GM21723 (cell line): ENCODE data around the gene SUFU.
A peak's percentile ranks its signal among the peaks of the same experiment; 100 is the strongest.
"Not testable (repeated sequence)": the region's sequence is repeated elsewhere in the genome, so short reads cannot be mapped to it uniquely, and the experiment has no call there.

Source experiments
- ATAC-seq: cut with Tn5 transposase; IDR thresholded peaks from one replicate; pipeline ENCODE4 v1.9.1; 2021; ENCODE audit warnings: mild to moderate bottlenecking, moderate library complexity; ENCODE audit not compliant: unreplicated experiment

Gene SUFU

GRCh38 chr10:102503264-102504178, at the start of gene SUFU:
Gene SUFU (plus strand): TSS chr10:102503972. CDS start chr10:102504153, 181 bp downstream.
- ATAC-seq, result peak; percentile 56

- ATAC-seq, result not testable (repeated sequence)
These were observed 48.9 kb upstream of the SUFU start for GRCh38 chr10:102454662-102455487.

DNA sequence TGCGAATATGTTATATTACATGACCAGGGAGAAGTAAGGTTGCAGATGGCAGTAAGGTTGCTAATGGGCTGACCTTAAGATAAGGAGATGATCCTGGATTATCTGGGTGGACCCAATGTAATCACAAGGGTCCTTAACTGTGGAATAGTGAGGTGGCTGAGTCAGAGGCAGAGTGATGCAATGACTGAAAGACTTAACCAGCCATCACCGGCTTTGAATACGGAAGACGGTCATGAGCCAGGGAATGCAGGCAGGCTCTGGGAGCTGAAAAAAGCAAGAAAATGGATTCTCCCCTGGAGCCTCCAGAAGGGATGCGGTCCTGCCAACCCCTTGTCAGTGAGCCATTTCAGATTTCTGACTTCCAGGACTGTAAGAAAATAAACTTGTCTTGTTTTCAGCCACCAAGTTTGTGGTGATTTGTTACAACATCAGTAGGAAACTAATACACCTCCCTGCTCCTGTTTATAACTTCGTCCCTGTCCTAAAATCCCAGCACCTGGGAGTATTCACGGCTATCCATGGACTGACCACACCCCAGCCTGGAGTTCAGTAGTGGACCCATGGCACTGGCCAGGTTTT, 47.8 kb upstream of the SUFU start:
- ATAC-seq, result no peak

DNA sequence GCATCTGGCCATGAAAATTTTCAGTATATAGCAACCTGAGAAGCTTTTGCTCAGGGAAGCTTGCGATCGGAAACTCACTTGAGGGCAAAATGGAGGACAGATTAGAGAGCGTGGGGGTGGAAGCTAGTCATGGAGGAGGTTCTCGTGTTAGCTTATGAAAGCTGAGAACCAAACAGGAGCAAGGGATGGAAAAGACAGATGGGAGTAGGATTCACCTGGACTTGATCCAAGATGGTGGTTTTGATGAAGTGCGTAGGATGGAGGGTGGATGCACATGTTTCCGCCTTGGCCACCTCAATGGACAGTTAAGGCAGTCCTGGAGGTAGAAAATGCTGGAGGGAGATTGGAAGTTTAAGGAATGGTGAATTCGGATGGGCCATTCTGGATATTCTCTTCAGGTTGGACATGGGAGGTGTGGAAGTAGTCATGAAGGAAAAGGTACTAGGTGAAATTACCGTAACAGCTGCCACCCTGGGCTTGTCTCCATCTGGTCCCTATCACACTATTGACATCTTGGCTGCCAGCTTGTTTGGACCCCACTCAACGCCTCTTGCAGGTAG, 46.1 kb upstream of the SUFU start:
- no peak for ATAC-seq

DNA sequence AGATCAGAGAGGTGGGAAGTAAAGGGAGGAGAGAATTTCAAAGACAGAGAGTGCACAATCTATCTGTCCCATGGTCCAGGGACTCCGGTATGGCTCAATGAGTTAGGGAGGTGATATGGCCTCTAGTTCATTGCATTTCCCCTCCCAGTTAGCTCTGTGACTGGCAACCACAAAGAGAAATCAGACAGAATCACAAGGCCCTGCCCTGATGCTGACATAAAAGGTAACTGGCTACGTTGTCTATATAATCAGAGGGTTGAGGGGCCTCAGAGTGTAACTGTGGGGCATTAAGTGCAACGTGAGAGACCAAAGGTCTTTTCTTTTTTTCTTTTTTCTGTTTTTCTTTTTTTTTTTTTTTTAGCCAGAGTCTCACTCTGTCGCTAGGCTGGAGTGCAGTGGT, 45.1 kb upstream of the SUFU start:
- no peak for ATAC-seq

DNA sequence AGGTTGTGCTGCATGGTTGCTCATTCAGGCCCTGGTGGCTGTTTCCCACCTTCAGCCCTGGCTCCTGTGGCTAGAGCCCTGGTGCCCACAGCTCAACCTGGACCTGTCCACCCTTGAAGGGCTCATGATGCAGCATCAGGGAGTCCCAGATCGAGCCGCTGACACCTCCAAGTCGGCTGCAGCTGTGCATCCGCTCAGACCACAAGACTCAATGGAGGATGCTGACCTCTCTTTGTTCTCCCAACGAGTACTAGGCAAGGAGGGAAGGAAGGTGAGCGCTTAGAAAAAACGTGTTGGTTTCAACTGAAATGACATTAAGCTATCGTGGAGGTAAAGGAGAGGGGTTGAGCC, 43.0 kb upstream of the SUFU start:
- peak; percentile 32 for ATAC-seq

DNA sequence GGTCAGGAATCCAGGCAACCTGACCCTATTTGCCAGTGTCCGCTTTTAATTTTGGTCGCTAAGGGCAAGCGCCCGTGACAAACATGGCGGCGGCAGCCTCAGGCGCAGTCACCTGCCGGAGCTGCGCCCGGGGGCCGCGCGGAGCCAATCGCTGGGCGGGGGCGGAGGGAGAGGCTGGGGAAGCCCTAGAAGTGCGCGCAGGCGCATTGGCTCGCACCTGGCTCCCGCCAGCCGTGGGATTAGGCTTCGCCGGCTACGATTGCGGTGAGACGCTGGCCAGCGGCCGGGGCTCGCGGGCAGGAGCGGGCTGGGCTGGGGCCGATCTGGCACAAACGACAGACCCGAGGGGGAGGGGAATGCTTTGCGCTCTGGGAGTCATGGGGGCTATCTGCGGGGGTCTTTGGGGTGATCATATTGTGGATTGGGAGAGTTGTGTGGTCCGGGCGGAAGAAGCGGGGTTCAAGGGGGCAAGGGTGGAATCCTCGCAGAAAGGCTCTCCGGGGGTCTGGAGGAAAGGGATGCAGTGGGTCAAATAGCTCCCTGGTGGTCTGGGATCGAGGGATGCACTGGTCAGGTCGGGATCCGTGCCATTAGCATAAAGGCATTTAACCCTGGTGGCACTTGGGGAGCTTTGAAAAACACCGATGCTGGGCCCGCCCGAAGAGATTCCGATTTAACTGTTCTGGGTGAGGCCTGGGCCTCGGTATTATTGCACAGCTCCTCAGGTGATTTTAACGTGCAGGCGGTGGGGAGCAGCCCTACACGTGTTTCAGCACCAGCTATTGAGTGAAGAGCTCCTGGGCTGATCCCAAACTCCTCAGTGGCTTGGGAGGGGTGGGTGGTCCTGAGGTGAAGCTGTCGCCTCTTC, 42.4 kb upstream of the SUFU start:
- ATAC-seq, result peak; percentile 84

DNA sequence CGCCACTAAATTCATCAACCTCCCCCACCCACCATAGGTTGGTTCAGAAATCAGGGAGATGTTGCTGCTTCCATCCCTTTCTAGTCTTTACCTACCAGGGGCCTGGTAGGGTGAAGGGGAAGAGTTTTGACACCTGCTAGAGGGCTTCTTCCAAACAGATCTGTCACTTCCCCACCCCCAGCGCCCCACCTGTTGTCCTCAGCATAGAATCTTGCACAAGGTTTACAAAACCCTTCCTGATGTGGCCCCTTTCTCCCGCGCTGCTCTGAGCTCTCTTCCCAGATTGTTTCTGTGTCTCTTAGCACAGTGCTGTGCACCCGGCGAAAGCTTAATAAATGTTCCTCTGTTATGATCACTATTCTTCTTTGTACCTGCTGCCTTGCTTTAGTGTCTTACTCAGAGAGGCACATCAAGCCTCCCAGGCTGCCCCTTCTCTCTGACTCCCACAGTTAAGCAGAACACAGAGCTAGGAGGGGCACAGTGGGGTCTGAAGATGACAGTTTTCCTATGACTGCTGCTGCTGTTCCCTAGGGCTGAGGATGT, 41.2 kb upstream of the SUFU start:
- ATAC-seq, result no peak

- no peak for ATAC-seq
These were observed 39.8 kb upstream of the SUFU start for GRCh38 chr10:102463983-102464382.

GRCh38 chr10:102465466-102465865, 38.3 kb upstream of the SUFU start:
- no peak for ATAC-seq

GRCh38 chr10:102467318-102467717, 36.5 kb upstream of the SUFU start:
- ATAC-seq, result no peak

DNA sequence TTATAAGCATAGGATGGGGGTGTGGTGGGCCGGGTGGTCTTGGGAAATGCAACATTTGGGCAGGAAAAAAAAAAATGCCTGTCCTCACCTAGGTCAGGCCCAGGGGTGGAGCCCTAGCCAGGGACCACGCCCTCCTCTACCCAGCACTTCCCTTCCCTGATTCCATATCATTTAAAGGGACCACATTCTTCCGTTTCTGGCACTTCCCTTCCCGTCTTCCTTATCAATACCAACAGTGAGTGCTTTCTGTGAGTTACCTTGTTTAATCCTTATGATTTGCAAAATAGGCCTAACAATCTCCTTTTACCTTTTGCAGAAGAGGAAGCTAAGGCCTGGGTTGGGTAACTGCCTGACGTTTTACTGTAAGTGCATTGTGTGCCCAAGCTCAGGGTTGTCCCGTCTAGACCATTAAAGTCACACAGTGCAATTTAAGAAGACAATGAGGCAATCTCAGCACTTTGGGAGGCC, 35.8 kb upstream of the SUFU start:
- ATAC-seq, result no peak

DNA sequence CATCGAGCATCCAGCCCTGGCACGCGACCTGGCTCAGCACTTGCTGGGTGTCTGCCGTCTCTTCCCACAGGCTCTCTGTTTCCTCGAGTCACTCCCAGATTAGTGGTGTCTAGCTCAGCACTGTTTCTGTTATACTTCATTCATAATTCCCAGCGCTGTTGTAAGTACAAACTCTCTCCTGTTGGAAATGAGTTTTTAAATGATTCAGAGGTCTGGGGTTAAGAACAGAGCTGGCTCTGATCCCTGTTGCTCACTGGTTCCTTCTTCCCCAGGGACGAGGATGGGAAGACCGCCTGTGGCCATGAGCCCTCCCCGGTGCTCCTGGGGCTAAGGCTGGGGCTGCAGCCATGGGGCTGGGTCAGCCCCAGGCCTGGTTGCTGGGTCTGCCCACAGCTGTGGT, 35.1 kb upstream of the SUFU start:
- no peak for ATAC-seq

- no peak for ATAC-seq
These were observed 32.9 kb upstream of the SUFU start for GRCh38 chr10:102470579-102471546.

GRCh38 chr10:102473445-102474331, 30.1 kb upstream of the SUFU start:
- ATAC-seq, result no peak

- no peak for ATAC-seq
These were observed 28.2 kb upstream of the SUFU start for GRCh38 chr10:102475451-102476040.

DNA sequence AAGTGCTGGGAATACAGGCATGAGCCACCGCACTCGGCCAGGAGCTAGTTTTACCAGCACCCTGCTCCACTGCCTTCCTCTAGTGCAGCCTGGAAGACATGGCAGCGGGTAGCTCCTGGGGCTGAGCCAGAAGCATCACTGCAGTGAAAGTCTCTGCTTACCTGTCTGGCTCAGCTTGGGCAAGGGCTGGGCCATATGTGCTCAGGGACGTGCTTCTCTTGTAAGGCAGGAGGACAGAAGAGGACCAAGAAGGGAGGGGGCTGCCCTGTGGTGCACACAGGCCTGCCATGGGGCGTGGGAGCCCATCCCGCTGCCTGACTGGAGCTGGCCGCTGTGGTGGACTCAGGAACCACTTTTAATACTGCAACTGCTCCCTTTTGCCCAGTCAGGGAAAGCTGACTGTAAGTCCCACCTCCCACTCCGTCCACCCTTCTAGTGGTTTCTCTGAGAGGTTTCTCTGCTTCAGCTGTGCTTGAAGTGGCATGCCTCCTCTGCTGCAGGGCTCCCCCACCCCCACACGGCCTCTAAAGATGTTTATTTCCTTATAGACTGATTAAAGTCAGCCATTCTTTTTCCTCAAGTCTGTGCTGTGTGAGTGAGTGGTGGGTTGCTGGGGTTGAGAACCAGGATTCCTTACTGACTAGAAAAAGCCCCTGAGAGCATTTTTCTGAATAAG, 27.2 kb upstream of the SUFU start:
- ATAC-seq, result no peak
